HG03108 (cell line): ENCODE data around the gene TYK2.
"Not testable (repeated sequence)": the region's sequence is repeated elsewhere in the genome, so short reads cannot be mapped to it uniquely, and the experiment has no call there.

Source experiments
- ATAC-seq: cut with Tn5 transposase; IDR thresholded peaks from one replicate; pipeline ENCODE4 v1.9.1; 2021; ENCODE audit warnings: moderate library complexity; ENCODE audit not compliant: unreplicated experiment

The TYK2 gene

GRCh38 chr19:10380313-10381102, at the start of gene TYK2:
TSS of gene TYK2 (minus strand) at chr19:10380572. CDS start at chr19:10378406, 2,166 bp downstream.
- ATAC-seq: peak; percentile 91

- no peak for ATAC-seq
Measured at GRCh38 chr19:10428996-10429381, 48.6 kb upstream of the TYK2 start.

- ATAC-seq: no peak
Measured at GRCh38 chr19:10427169-10427568, 46.8 kb upstream of the TYK2 start.

GRCh38 chr19:10424011-10424637, 43.8 kb upstream of the TYK2 start:
- ATAC-seq: no peak

GRCh38 chr19:10422846-10423245, 42.5 kb upstream of the TYK2 start:
- ATAC-seq: no peak

- ATAC-seq: no peak
Measured at GRCh38 chr19:10422046-10422461, 41.7 kb upstream of the TYK2 start.

- ATAC-seq: no peak
Measured at GRCh38 chr19:10421240-10422045, 41.1 kb upstream of the TYK2 start.

- ATAC-seq: no peak
Measured at GRCh38 chr19:10420444-10421239, 40.3 kb upstream of the TYK2 start, which contains the start of gene PDE4A. TSS of gene PDE4A (plus strand) at chr19:10420538. CDS start at chr19:10420765, 227 bp downstream.

GRCh38 chr19:10419646-10420443, 39.5 kb upstream of the TYK2 start:
- no peak for ATAC-seq

- no peak for ATAC-seq
Measured at GRCh38 chr19:10419200-10419645, 38.9 kb upstream of the TYK2 start.

- ATAC-seq: no peak
Measured at GRCh38 chr19:10418485-10419199, 38.3 kb upstream of the TYK2 start.

- no peak for ATAC-seq
Measured at GRCh38 chr19:10418235-10418484, 37.8 kb upstream of the TYK2 start.

- ATAC-seq: no peak
Measured at GRCh38 chr19:10417541-10418234, 37.3 kb upstream of the TYK2 start.

GRCh38 chr19:10416380-10417257, 36.2 kb upstream of the TYK2 start:
- peak; percentile 37 for ATAC-seq

GRCh38 chr19:10416083-10416379, 35.7 kb upstream of the TYK2 start:
- no peak for ATAC-seq

- ATAC-seq: peak; percentile 49
Measured at GRCh38 chr19:10412257-10412977, 32.0 kb upstream of the TYK2 start.

GRCh38 chr19:10411224-10411623, 30.9 kb upstream of the TYK2 start:
- ATAC-seq: not testable (repeated sequence)
